ENCODE results near the gene GSTM2. TPM values are rescaled to one million over a fixed set of nuclear protein-coding genes. Genes with fewer than 3 reads are reported as not detected.
"Not testable (repeated sequence)": the region's sequence is repeated elsewhere in the genome, so short reads cannot be mapped to it uniquely, and the experiment has no call there.

GSTM2 gene
- total RNA-seq, 1 donor, result 16.8 TPM

DNA sequence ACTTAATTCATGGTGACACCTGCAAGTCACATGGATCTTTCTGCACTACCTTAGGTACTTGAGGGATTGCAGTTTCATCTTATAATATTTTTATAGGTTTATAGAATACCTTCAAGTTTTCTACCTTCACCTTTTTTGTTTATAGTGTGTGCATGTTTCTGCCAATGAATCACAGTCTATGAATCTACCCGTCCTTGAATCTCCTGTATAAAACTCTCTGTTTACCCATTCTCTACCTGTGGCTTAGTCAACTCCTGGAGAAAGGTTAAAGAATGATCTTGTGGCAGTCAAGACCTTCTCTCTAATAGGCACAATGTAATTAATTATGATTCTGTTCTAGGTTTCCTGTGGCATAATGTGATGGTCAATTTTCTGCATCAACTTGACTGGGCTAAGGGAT is 3.2 kb upstream of the GSTM2 start:
- H3K4me3 ChIP-seq (ENCODE audit: low read depth, low read length), result no peak overlapping the region

DNA sequence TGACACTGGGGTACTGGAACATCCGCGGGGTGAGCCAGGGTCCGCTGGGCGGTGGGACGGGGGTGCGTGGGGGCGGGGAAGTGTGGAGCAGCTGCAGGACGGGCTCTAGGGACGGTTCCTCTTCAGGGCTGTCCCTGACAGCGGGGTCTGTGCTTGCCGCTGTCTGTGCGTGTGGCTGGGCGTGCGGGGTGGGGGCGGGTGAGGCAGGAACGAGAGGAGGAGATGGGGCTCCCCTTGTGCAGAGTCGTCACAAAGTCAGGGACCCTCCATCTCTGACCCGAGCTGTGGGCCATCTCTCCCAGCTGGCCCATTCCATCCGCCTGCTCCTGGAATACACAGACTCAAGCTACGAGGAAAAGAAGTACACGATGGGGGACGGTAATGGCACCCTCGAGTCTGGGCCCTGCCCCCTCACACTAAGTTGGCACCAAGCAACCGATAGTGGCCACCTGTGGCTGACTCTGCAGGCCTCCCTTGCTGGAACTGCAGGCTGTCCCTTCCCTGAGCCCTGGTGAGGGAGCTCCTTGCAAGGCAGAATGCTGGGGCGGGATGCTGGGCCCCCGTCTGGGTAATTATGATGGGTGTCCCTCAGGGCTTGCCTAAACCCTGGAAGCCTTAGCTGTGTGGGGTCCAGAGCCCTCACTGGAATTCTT is 392 bp downstream of the GSTM2 start:
- peak overlapping the region; percentile 60 for H3K4me3 ChIP-seq (ENCODE audit: low read depth, low read length)
- TF ChIP-seq, protein P1, sequence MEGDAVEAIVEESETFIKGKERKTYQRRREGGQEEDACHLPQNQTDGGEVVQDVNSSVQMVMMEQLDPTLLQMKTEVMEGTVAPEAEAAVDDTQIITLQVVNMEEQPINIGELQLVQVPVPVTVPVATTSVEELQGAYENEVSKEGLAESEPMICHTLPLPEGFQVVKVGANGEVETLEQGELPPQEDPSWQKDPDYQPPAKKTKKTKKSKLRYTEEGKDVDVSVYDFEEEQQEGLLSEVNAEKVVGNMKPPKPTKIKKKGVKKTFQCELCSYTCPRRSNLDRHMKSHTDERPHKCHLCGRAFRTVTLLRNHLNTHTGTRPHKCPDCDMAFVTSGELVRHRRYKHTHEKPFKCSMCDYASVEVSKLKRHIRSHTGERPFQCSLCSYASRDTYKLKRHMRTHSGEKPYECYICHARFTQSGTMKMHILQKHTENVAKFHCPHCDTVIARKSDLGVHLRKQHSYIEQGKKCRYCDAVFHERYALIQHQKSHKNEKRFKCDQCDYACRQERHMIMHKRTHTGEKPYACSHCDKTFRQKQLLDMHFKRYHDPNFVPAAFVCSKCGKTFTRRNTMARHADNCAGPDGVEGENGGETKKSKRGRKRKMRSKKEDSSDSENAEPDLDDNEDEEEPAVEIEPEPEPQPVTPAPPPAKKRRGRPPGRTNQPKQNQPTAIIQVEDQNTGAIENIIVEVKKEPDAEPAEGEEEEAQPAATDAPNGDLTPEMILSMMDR (IDR thresholded peaks at IDR 0.05; ENCODE audit: insufficient read depth, low read depth, low read length), result no peak
- no peak for DNase-seq (ENCODE audit: low read depth)

More for the DNA sequence above, 3.2 kb upstream of the GSTM2 start:
- no peak for DNase-seq (ENCODE audit: low read depth)
- TF ChIP-seq, protein P1 (IDR thresholded peaks at IDR 0.05; ENCODE audit: insufficient read depth, low read depth, low read length), result no peak

DNA sequence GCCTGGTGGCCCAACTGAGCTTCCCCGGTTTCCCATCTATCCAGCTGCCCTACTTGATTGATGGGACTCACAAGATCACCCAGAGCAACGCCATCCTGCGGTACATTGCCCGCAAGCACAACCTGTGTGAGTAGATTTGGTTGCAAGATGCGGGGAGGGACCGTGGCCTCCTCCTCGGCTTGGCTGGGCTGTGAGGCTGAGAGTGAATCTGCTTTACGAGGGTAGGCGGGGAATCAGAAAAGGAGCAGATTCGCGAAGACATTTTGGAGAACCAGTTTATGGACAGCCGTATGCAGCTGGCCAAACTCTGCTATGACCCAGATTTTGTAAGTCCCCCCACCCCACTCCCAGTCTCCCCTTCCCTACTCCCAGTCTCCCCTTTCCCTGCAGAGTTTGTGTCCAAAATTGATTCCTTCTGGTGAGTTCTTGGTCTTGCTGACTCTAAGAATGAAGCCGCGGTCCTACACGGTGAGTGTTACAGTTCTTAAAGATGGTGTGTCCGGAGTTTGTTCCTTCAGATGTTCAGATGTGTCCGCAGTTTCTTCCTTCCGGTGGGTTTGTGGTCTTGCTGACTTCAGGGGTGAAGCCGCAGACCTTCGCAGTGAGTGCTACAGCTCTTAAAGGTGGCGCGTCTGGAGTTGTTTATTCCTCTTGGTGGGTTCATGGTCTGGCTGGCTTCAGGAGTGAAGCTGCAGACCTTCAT is 1.5 kb downstream of the GSTM2 start:
- TF ChIP-seq, protein P1 (IDR thresholded peaks at IDR 0.05; ENCODE audit: insufficient read depth, low read depth, low read length), result no peak
- no peak overlapping the region for H3K4me3 ChIP-seq (ENCODE audit: low read depth, low read length)
- DNase-seq (ENCODE audit: low read depth), result no peak

DNA sequence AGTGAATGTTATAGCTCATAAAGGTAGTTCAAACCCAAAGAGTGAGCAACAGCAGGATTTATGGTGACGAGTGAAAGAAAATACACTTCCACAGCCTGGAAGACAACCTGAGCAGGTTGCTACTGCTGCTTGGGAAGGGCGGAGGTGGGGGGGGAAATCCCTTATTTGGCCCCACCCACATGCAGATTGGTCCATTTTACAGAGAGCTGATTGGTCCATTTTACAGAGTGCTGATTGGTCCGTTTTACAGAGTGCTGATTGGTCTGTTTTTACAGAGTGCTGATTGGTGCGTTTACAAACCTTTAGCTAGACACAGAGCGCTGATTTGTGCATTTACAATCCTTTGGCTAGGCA is 2.1 kb downstream of the GSTM2 start:
- not testable (repeated sequence) for H3K4me3 ChIP-seq (ENCODE audit: low read depth, low read length); DNase-seq (ENCODE audit: low read depth)

DNA sequence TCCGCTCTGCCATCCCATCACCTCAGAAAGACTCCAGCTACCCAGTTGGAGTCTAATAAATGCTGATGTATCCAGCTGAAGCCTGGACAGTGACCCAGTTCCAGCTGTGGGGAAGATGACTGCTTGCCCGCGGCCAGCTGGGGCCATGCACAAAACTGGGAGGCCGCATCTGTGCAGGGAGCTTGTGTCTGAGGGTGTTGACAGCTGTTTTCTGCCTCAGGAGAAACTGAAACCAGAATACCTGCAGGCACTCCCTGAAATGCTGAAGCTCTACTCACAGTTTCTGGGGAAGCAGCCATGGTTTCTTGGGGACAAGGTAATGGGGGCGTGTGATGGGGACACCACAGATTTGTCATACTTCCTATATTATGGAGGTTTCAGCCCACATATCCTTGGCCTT is 3.2 kb downstream of the GSTM2 start:
- no peak for DNase-seq (ENCODE audit: low read depth)
- TF ChIP-seq, protein P1 (IDR thresholded peaks at IDR 0.05; ENCODE audit: insufficient read depth, low read depth, low read length), result no peak
- H3K4me3 ChIP-seq (ENCODE audit: low read depth, low read length), result no peak overlapping the region

DNA sequence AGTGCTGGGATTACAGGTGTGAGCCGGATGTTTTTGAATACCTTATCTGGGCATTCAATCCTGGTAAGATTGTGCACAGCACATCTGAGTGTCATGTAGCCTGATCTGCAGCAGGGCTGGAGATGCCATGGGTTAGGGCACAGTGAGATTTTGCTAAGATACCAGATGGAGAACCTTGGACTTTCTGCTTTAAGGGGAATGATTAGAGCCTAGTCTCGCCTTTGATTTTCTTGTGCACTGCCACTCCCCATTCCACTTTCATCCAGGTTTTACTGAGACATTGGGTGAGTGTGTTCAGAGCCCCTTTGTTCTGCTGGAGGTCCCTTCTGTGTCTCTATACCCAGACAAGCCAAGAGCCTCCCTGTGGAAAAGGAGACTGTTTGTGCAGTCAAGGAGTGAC is 6.0 kb downstream of the GSTM2 start:
- H3K4me3 ChIP-seq (ENCODE audit: low read depth, low read length); DNase-seq (ENCODE audit: low read depth): not testable (repeated sequence)

DNA sequence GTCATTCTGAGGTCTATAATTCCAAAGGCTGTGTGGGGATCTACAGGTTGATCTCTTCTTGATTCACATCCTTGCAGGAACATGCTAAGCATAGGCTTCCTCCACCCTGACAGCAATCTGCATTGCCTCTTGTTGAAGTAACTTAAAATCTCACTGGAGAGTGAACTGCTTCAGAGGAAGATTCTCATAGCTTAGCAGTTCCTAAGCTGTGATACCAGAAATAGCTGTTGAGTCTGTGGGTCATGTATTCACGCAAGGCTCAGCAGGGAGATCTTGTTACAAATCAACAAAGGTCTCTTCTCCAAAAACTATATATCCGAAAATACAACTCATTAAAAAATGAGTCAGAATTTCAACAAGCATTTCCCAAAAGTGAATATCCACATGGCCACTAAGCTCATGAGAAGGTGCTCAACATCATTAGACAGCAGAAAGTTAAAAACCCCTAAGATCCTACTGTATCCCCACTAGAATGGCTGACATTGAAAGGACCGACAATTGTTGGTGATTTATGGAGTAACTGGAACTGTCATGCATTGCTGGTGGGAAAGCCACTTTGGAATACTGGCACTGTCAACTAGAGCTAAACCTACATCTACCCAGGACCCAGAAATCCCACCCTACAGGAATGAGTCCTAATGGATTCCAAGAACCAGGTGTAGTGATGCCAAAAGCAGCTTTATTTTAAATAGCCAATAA is 9.0 kb downstream of the GSTM2 start:
- DNase-seq (ENCODE audit: low read depth), result not testable (repeated sequence)

DNA sequence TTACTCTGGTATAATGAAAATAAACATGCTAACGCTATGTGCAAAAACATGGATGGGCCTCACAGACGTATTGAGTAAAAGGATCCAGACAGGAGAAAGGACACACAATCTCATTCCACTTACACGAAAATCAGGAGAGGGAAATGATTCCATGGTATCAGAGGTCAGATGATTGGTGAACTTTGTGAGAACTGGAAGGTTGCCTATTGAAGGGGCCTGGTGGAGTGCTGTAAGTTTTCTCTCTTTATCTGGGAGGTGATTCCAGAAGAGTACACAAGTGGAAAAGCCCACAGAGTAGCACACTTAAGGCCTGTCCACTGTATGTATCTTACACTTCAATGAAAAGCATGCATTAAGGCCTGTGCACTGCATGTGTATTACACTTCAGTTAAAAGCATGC is 9.6 kb downstream of the GSTM2 start:
- no peak for DNase-seq (ENCODE audit: low read depth)
- no peak overlapping the region for H3K4me3 ChIP-seq (ENCODE audit: low read depth, low read length)
- TF ChIP-seq, protein P1 (IDR thresholded peaks at IDR 0.05; ENCODE audit: insufficient read depth, low read depth, low read length), result no peak

More for the DNA sequence above, 9.0 kb downstream of the GSTM2 start:
- not testable (repeated sequence) for H3K4me3 ChIP-seq (ENCODE audit: low read depth, low read length)

DNA sequence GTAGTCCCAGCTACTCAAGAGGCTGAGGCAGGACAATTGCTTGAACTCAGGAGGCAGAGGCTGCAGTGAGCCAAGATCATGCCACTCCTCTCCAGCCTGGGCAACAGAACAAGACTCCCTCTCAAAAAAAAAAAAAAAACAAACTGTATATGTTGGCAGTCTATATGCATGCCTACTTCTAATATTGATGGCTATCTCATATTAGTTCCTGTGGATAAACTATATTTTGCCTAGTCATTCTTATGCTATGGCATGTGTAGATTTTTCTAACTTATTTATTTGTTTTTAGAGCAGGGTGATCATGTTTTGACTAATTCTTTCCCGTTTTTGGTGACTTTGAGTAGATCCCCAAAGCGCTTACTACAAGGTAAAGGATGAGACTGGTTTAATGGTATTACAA is 10.8 kb downstream of the GSTM2 start:
- H3K4me3 ChIP-seq (ENCODE audit: low read depth, low read length); DNase-seq (ENCODE audit: low read depth): not testable (repeated sequence)

DNA sequence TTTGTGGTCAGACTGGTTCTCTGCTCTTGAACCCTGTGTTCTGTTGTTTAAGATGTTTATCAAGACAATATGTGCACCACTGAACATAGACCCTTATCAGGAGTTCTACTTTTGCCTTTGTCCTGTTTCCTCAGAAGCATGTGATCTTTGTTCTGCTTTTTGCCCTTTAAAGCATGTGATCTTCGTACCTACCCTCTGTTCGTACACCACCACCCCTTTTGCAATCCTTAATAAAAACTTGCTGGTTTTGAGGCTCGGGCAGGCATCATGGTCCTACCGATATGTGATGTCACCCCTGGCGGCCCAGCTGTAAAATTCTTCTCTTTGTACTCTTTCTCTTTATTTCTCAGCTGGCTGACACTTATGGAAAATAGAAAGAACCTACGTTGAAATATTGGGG is 16.9 kb downstream of the GSTM2 start:
- DNase-seq (ENCODE audit: low read depth); H3K4me3 ChIP-seq (ENCODE audit: low read depth, low read length): not testable (repeated sequence)

DNA sequence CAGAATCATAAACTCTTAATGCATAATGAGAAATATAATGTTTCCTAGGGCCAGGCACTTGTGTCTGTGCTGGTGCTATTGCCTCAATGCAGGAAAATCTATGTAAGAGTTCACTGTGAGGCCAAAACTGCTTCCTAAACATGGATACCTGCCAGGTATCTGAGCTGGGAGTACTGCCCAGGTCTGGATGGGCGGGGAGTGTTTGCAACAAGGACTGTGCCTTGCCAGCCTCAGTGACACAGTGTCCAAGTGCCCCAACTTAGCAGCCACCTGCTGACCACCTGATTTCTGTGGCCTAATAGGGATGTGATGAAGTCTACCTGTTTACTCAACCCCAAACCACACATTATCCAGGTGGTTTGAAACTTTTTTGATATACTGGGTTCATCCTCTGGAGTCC is 17.5 kb downstream of the GSTM2 start:
- H3K4me3 ChIP-seq (ENCODE audit: low read depth, low read length); DNase-seq (ENCODE audit: low read depth): not testable (repeated sequence)

DNA sequence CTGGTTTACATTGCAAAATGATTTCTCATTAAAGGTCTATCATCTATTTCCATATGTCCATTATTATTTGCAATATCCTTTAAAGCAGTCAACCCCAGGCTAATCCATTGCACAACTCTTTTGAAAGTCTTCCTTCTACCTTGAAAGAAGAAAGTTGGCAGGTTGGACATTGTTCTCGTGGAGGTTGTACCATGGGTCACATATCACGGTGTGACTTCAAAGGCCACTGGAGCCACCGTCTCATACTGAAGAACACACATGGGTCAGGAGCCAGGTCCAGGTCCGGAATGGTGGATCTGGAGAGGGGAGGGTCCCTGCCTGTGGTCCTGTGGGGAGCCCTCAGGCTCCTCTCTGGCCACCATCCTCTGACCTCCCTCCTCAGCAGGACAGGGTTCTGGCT is 18.0 kb downstream of the GSTM2 start:
- DNase-seq (ENCODE audit: low read depth); H3K4me3 ChIP-seq (ENCODE audit: low read depth, low read length): not testable (repeated sequence)

All from fibroblast of villous mesenchyme (primary cell).